Pons (tissue), 1 donor: Measurements from ENCODE around the gene DTX1.

Experiments used
- DNase-seq: peaks from one replicate; pipeline ENCODE4 v3.0.0-alpha.2; 2016; ENCODE audit warnings: low spot score

DTX1 gene

GRCh38 chr12:113056631-113057488, at the start of gene DTX1:
Gene DTX1, plus strand, starts transcription at chr12:113056730. Its CDS starts 1,463 bp downstream, at chr12:113058193.
- no peak for DNase-seq

- no peak for DNase-seq
These were observed 49.4 kb upstream of the DTX1 start for GRCh38 chr12:113007166-113007565.

GRCh38 chr12:113010701-113011100, 45.8 kb upstream of the DTX1 start:
- DNase-seq: no peak

GRCh38 chr12:113014565-113014964, 42.0 kb upstream of the DTX1 start:
- no peak for DNase-seq

GRCh38 chr12:113016796-113017195, 39.7 kb upstream of the DTX1 start:
- no peak for DNase-seq

GRCh38 chr12:113019025-113019424, 37.5 kb upstream of the DTX1 start:
- no peak for DNase-seq

- DNase-seq: no peak
These were observed 35.0 kb upstream of the DTX1 start for GRCh38 chr12:113021500-113021899.

- no peak for DNase-seq
These were observed 33.8 kb upstream of the DTX1 start for GRCh38 chr12:113022563-113023297.

GRCh38 chr12:113027726-113028125, 28.8 kb upstream of the DTX1 start:
- no peak for DNase-seq

GRCh38 chr12:113030875-113031525, 25.5 kb upstream of the DTX1 start:
- peak; percentile 67 for DNase-seq

- DNase-seq: no peak
These were observed 16.6 kb upstream of the DTX1 start for GRCh38 chr12:113039911-113040445.

- DNase-seq: no peak
These were observed 15.8 kb upstream of the DTX1 start for GRCh38 chr12:113040722-113041171.

GRCh38 chr12:113041560-113041959, 15.0 kb upstream of the DTX1 start:
- no peak for DNase-seq

GRCh38 chr12:113043240-113043639, 13.3 kb upstream of the DTX1 start:
- no peak for DNase-seq

GRCh38 chr12:113044516-113044915, 12.0 kb upstream of the DTX1 start:
- DNase-seq: no peak

GRCh38 chr12:113048716-113049127, 7.8 kb upstream of the DTX1 start:
- peak; percentile 64 for DNase-seq

GRCh38 chr12:113049976-113050742, 6.4 kb upstream of the DTX1 start:
- DNase-seq: no peak

GRCh38 chr12:113050795-113051194, 5.7 kb upstream of the DTX1 start:
- DNase-seq: no peak

GRCh38 chr12:113051759-113052158, 4.8 kb upstream of the DTX1 start:
- DNase-seq: no peak

- DNase-seq: no peak
These were observed 4.2 kb upstream of the DTX1 start for GRCh38 chr12:113052326-113052725.

- DNase-seq: no peak
These were observed 1.5 kb upstream of the DTX1 start for GRCh38 chr12:113054948-113055486.
